ENCODE results near the gene EPS8L1.

Gene EPS8L1

GRCh38 chr19:55114566-55115145 is 39.0 kb downstream of the EPS8L1 start:
- no peak for DNase-seq (ENCODE audit: low read depth in 2 of 3, low spot score in 1 of 3)

GRCh38 chr19:55115446-55116065 is 39.9 kb downstream of the EPS8L1 start:
- DNase-seq (ENCODE audit: low read depth in 2 of 3, low spot score in 1 of 3): no peak

GRCh38 chr19:55116232-55116858 is 40.7 kb downstream of the EPS8L1 start:
- DNase-seq (ENCODE audit: low read depth in 2 of 3, low spot score in 1 of 3): peak; percentile 40 to 62 (median 41)

GRCh38 chr19:55116859-55117662 is 41.4 kb downstream of the EPS8L1 start, which contains the start of gene PPP1R12C:
TSS of gene PPP1R12C (minus strand) at chr19:55117637. CDS start at chr19:55117543, 94 bp downstream.
- no peak for DNase-seq (ENCODE audit: low read depth in 2 of 3, low spot score in 1 of 3)

- peak; percentile 91 to 97 (median 95) for DNase-seq (ENCODE audit: low read depth in 2 of 3, low spot score in 1 of 3)
Observed at GRCh38 chr19:55117663-55118391, 42.2 kb downstream of the EPS8L1 start.

- peak in 1 of 3 donors; percentile 26 for DNase-seq (ENCODE audit: low read depth in 2 of 3, low spot score in 1 of 3)
Observed at GRCh38 chr19:55118401-55118991, 42.8 kb downstream of the EPS8L1 start.

- no peak for DNase-seq (ENCODE audit: low read depth in 2 of 3, low spot score in 1 of 3)
Observed at GRCh38 chr19:55119053-55119452, 43.4 kb downstream of the EPS8L1 start.

- DNase-seq (ENCODE audit: low read depth in 2 of 3, low spot score in 1 of 3): no peak
Observed at GRCh38 chr19:55131421-55131820, 55.8 kb downstream of the EPS8L1 start.

- DNase-seq (ENCODE audit: low read depth in 2 of 3, low spot score in 1 of 3): no peak
Observed at GRCh38 chr19:55132453-55133129, 56.9 kb downstream of the EPS8L1 start.

GRCh38 chr19:55133639-55134444 is 58.2 kb downstream of the EPS8L1 start:
- no peak for DNase-seq (ENCODE audit: low read depth in 2 of 3, low spot score in 1 of 3)

GRCh38 chr19:55134736-55135135 is 59.1 kb downstream of the EPS8L1 start:
- DNase-seq (ENCODE audit: low read depth in 2 of 3, low spot score in 1 of 3): no peak

- DNase-seq (ENCODE audit: low read depth in 2 of 3, low spot score in 1 of 3): no peak
Observed at GRCh38 chr19:55136399-55137102, 60.9 kb downstream of the EPS8L1 start.

Measured in stimulated activated CD4-positive, alpha-beta T cell treated with anti-CD3 and anti-CD28 coated beads, Interleukin-12 subunit alpha, Interleukin-12 subunit beta, amount 100 ng/mL, for 48 hours (primary cell).